Breast epithelium (tissue), 3 donors: Measurements from ENCODE around the gene PEX16.

ENCODE experiments used
- POLR2AphosphoS5 ChIP-seq, 3 donors: sonication (generic); formaldehyde crosslinking; IDR thresholded peaks; one replicate each; pipeline ENCODE4 v1.6.1; 2017; ENCODE audit warnings: antibody characterized with exemption in 3 of 3
- TF ChIP-seq, protein P1 (sequence below), 3 donors: fragments of 450-650 bp; IDR thresholded peaks; one replicate each; pipeline ENCODE4 v1.5.1; 2016 to 2017; ENCODE audit warnings: antibody characterized with exemption in 3 of 3, mild to moderate bottlenecking in 3 of 3, moderate library complexity in 3 of 3

DNA sequence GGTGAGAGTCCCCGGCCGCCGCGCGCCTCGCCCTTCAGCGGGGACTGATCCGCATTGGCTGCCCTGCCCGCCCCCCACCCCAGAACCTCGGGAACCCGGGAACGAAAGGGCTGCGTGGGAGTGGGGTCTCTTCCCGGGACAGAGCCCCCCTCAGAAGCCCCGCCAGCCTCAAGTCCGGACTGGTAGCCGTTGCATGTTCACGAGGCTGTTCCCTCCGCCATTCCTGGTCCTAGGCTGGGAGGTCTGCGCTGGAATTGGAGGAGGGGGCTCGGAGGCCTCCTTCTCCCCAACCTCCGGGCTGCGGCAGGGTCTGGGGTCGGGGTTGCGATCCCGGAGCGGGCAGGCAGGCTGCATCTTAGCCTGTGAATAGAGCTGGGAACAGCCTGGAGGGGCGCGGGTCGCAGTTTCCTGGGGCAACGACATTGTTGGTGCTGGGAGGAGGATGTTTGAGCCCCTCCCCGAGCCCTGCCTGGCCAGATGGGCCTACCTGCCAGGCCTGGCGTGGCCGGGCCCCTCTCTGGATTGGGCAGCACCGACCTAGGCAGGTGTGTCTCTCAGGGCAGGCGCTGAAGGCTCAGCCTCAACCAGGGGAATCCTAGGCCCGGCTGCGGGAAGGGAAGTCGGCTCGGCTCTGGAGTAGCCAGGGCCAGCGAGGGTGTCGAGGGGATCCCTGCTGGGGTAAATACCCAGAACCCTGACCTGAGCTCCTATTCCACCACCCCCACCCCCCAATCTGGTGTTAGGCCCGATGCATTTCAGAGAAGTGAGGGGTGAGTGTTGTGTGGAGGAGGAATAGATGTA lies 31.6 kb downstream of the PEX16 start:
- TF ChIP-seq, protein P1, sequence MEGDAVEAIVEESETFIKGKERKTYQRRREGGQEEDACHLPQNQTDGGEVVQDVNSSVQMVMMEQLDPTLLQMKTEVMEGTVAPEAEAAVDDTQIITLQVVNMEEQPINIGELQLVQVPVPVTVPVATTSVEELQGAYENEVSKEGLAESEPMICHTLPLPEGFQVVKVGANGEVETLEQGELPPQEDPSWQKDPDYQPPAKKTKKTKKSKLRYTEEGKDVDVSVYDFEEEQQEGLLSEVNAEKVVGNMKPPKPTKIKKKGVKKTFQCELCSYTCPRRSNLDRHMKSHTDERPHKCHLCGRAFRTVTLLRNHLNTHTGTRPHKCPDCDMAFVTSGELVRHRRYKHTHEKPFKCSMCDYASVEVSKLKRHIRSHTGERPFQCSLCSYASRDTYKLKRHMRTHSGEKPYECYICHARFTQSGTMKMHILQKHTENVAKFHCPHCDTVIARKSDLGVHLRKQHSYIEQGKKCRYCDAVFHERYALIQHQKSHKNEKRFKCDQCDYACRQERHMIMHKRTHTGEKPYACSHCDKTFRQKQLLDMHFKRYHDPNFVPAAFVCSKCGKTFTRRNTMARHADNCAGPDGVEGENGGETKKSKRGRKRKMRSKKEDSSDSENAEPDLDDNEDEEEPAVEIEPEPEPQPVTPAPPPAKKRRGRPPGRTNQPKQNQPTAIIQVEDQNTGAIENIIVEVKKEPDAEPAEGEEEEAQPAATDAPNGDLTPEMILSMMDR (IDR thresholded peaks at IDR 0.05) = no peak
- TF ChIP-seq POLR2AphosphoS5 (IDR thresholded peaks at IDR 0.05) = no peak
